Immature natural killer cell (primary cell): ENCODE measurements around the gene DNAJC17. TPM values are rescaled to one million over a fixed set of nuclear protein-coding genes. Genes with fewer than 3 reads are reported as not detected.
A peak's percentile ranks its signal among the peaks of the same experiment; 100 is the strongest.

Source experiments
- DNase-seq, 3 donors: peaks; one replicate each; pipeline ENCODE4 v3.0.0; 2022; ENCODE audit warnings: mixed read lengths in 1 of 3
- H3K27ac Mint-ChIP-seq, 6 donors: one replicate each; pipeline ENCODE4 v1.8.0; 2020; ENCODE audit warnings: mixed read lengths in 6 of 6, mild to moderate bottlenecking in 5 of 6, inconsistent platforms in 4 of 6, moderate library complexity in 3 of 6
- H3K27me3 Mint-ChIP-seq, 3 donors: one replicate each; pipeline ENCODE4 v1.8.0; 2020 to 2021; ENCODE audit warnings: low read depth in 3 of 3, mild to moderate bottlenecking in 3 of 3, mixed read lengths in 3 of 3, moderate library complexity in 3 of 3, inconsistent platforms in 1 of 3
- H3K36me3 Mint-ChIP-seq, 3 donors: one replicate each; pipeline ENCODE4 v1.8.0; 2020; ENCODE audit warnings: mixed read lengths in 3 of 3, inconsistent platforms in 2 of 3, mild to moderate bottlenecking in 2 of 3
- H3K4me1 Mint-ChIP-seq, 2 donors: one replicate each; pipeline ENCODE4 v1.8.0; 2020; ENCODE audit warnings: inconsistent platforms in 2 of 2, mild to moderate bottlenecking in 2 of 2, mixed read lengths in 2 of 2, moderate library complexity in 1 of 2
- H3K4me3 Mint-ChIP-seq, 5 donors: one replicate each; pipeline ENCODE4 v1.8.0; 2020; ENCODE audit warnings: mild to moderate bottlenecking in 5 of 5, mixed read lengths in 5 of 5, inconsistent platforms in 3 of 5, moderate library complexity in 3 of 5
- H3K9me3 Mint-ChIP-seq, 6 donors: one replicate each; pipeline ENCODE4 v1.8.0; 2020; ENCODE audit warnings: mild to moderate bottlenecking in 6 of 6, mixed read lengths in 6 of 6, inconsistent platforms in 4 of 6, moderate library complexity in 3 of 6
- polyA plus RNA-seq, 3 donors: library from polyadenylated mRNA; unstranded; fragments of 300-500 nt; fragmentation: Illumina TruSeq; gene quantifications; one replicate each; pipeline ENCODE4 v1.2.3, GENCODE V29; 2021

DNAJC17 gene
- polyA plus RNA-seq, 3 donors from 2014 or later: 25.6 to 62.8 (median 34.7) TPM

- Mint-ChIP-seq H3K36me3 (no peaks in the 10 kb centered on the region), H3K4me3 (no peak overlapping the region), H3K9me3 (no peaks in the 10 kb centered on the region), H3K4me1 (no peaks in the 10 kb centered on the region), H3K27ac (no peak overlapping the region), H3K27me3 (peaks cover 0 to 6% (median 0%) of the 10 kb centered on the region in 3 donors)
- DNase-seq: no peak
Observed at GRCh38 chr15:40823572-40824343, 16.5 kb upstream of the DNAJC17 start.

GRCh38 chr15:40821195-40821594 lies 13.9 kb upstream of the DNAJC17 start:
- no peak for DNase-seq
- Mint-ChIP-seq H3K9me3 (no peaks in the 10 kb centered on the region), H3K36me3 (no peaks in the 10 kb centered on the region), H3K27ac (no peak overlapping the region), H3K27me3 (peaks cover 0 to 6% (median 0%) of the 10 kb centered on the region in 3 donors), H3K4me1 (no peaks in the 10 kb centered on the region), H3K4me3 (no peak overlapping the region)

- Mint-ChIP-seq H3K27ac (no peak overlapping the region), H3K4me1 (no peaks in the 10 kb centered on the region), H3K4me3 (no peak overlapping the region), H3K36me3 (peaks cover 7 to 11% (median 9%) of the 10 kb centered on the region in 3 donors), H3K27me3 (peaks cover 0 to 3% (median 0%) of the 10 kb centered on the region in 3 donors), H3K9me3 (no peaks in the 10 kb centered on the region)
- DNase-seq: no peak
Observed at GRCh38 chr15:40819048-40819447, 11.8 kb upstream of the DNAJC17 start.

- Mint-ChIP-seq H3K27me3 (no peaks in the 10 kb centered on the region), H3K27ac (peak overlapping the region in 1 of 6 donors; percentile 77), H3K9me3 (no peaks in the 10 kb centered on the region), H3K36me3 (peaks cover 15 to 25% (median 16%) of the 10 kb centered on the region in 3 donors), H3K4me1 (no peaks in the 10 kb centered on the region), H3K4me3 (no peak overlapping the region)
- no peak for DNase-seq
Observed at GRCh38 chr15:40815042-40815698, 7.9 kb upstream of the DNAJC17 start.

GRCh38 chr15:40812721-40813425 lies 5.6 kb upstream of the DNAJC17 start:
- Mint-ChIP-seq H3K4me1 (peaks cover 8 to 9% of the 10 kb centered on the region in 2 donors), H3K4me3 (no peak overlapping the region), H3K9me3 (no peaks in the 10 kb centered on the region), H3K36me3 (peaks cover 15 to 25% (median 16%) of the 10 kb centered on the region in 3 donors), H3K27me3 (peaks cover 0 to 3% (median 0%) of the 10 kb centered on the region in 3 donors), H3K27ac (no peak overlapping the region)
- DNase-seq: no peak

GRCh38 chr15:40808861-40809450 lies 1.7 kb upstream of the DNAJC17 start:
- Mint-ChIP-seq H3K4me3 (peak overlapping the region; percentile 98 to 99 (median 99)), H3K27me3 (peaks cover 0 to 7% (median 0%) of the 10 kb centered on the region in 3 donors), H3K9me3 (no peaks in the 10 kb centered on the region), H3K27ac (peak overlapping the region in 1 of 6 donors; percentile 23), H3K36me3 (peaks cover 5 to 16% (median 8%) of the 10 kb centered on the region in 3 donors), H3K4me1 (peaks cover 21 to 25% of the 10 kb centered on the region in 2 donors)
- DNase-seq: no peak

GRCh38 chr15:40807888-40808461 lies 702 bp upstream of the DNAJC17 start:
- H3K4me1 Mint-ChIP-seq: peaks cover 25 to 34% of the 10 kb centered on the region in 2 donors
- no peaks in the 10 kb centered on the region for H3K9me3 Mint-ChIP-seq
- no peak for DNase-seq
- peak overlapping the region; percentile 98 to 99 (median 99) for H3K4me3 Mint-ChIP-seq
- peaks cover 0 to 7% (median 0%) of the 10 kb centered on the region in 3 donors for H3K27me3 Mint-ChIP-seq
- H3K36me3 Mint-ChIP-seq: peaks cover 5 to 16% (median 8%) of the 10 kb centered on the region in 3 donors
- H3K27ac Mint-ChIP-seq: peak overlapping the region; percentile 69 to 98 (median 97)

- Mint-ChIP-seq H3K36me3 (peaks cover 7 to 8% (median 8%) of the 10 kb centered on the region in 3 donors), H3K27me3 (peaks cover 0 to 7% (median 0%) of the 10 kb centered on the region in 3 donors), H3K4me1 (peaks cover 28 to 39% of the 10 kb centered on the region in 2 donors), H3K4me3 (peak overlapping the region; percentile 98 to 99 (median 99)), H3K9me3 (no peaks in the 10 kb centered on the region), H3K27ac (peak overlapping the region; percentile 94 to 98 (median 98))
- no peak for DNase-seq
Observed at GRCh38 chr15:40806672-40807027, 623 bp downstream of the DNAJC17 start.

- H3K27me3 Mint-ChIP-seq: peaks cover 0 to 7% (median 0%) of the 10 kb centered on the region in 3 donors
- H3K4me3 Mint-ChIP-seq: no peak overlapping the region
- H3K27ac Mint-ChIP-seq: peak overlapping the region in 1 of 6 donors; percentile 9
- H3K36me3 Mint-ChIP-seq: peaks cover 0 to 13% (median 3%) of the 10 kb centered on the region in 3 donors
- H3K4me1 Mint-ChIP-seq: peaks cover 31 to 55% of the 10 kb centered on the region in 2 donors
- DNase-seq: no peak
- H3K9me3 Mint-ChIP-seq: no peaks in the 10 kb centered on the region
Observed at GRCh38 chr15:40803688-40804087, 3.6 kb downstream of the DNAJC17 start.

- Mint-ChIP-seq H3K4me3 (no peak overlapping the region), H3K27me3 (peaks cover 0 to 6% (median 0%) of the 10 kb centered on the region in 3 donors)
Observed at GRCh38 chr15:40803076-40803475, 4.2 kb downstream of the DNAJC17 start.

GRCh38 chr15:40799523-40799922 lies 7.8 kb downstream of the DNAJC17 start:
- Mint-ChIP-seq H3K27me3 (peaks cover 0 to 2% (median 0%) of the 10 kb centered on the region in 3 donors), H3K4me3 (no peak overlapping the region), H3K9me3 (no peaks in the 10 kb centered on the region), H3K27ac (peak overlapping the region in 1 of 6 donors; percentile 64), H3K36me3 (peaks cover 3 to 20% (median 5%) of the 10 kb centered on the region in 3 donors), H3K4me1 (peaks cover 22 to 55% of the 10 kb centered on the region in 2 donors)
- DNase-seq: no peak

More at GRCh38 chr15:40803076-40803475, 4.2 kb downstream of the DNAJC17 start:
- no peak overlapping the region for H3K27ac Mint-ChIP-seq
- no peak for DNase-seq
- H3K9me3 Mint-ChIP-seq: no peaks in the 10 kb centered on the region
- peaks cover 28 to 54% of the 10 kb centered on the region in 2 donors for H3K4me1 Mint-ChIP-seq
- peaks cover 3 to 18% (median 4%) of the 10 kb centered on the region in 3 donors for H3K36me3 Mint-ChIP-seq

GRCh38 chr15:40796512-40796911 lies 10.8 kb downstream of the DNAJC17 start:
- Mint-ChIP-seq H3K27ac (peak overlapping the region in 1 of 6 donors; percentile 1), H3K9me3 (no peaks in the 10 kb centered on the region), H3K4me1 (peaks cover 14 to 39% of the 10 kb centered on the region in 2 donors), H3K4me3 (no peak overlapping the region), H3K27me3 (peaks cover 0 to 2% (median 2%) of the 10 kb centered on the region in 3 donors), H3K36me3 (peaks cover 5 to 23% (median 9%) of the 10 kb centered on the region in 3 donors)
- no peak for DNase-seq

- Mint-ChIP-seq H3K27me3 (peaks cover 0 to 2% (median 2%) of the 10 kb centered on the region in 3 donors), H3K27ac (peak overlapping the region in 2 of 6 donors; percentile 1 to 10), H3K4me1 (peaks cover 11 to 35% of the 10 kb centered on the region in 2 donors), H3K9me3 (no peaks in the 10 kb centered on the region), H3K36me3 (peaks cover 5 to 21% (median 9%) of the 10 kb centered on the region in 3 donors), H3K4me3 (no peak overlapping the region)
- DNase-seq: no peak
Observed at GRCh38 chr15:40796041-40796440, 11.2 kb downstream of the DNAJC17 start.
